GM23338 (cell line): ENCODE results near the gene SMARCD2. TPM values are rescaled to one million over a fixed set of nuclear protein-coding genes. Genes with fewer than 3 reads are reported as not detected.

ENCODE experiments used
- CREB1 ChIP-seq: fragments of 250-450 bp; sonication (Bioruptor Pico); IDR thresholded peaks from 2 replicates; pipeline ENCODE4 v1.5.0; 2020; ENCODE audit warnings: low read depth, mild to moderate bottlenecking, moderate library complexity
- EZH2 ChIP-seq: fragments of 200-600 bp; sonication (generic); IDR thresholded peaks from one replicate; pipeline ENCODE4 v1.8.0; 2017; ENCODE audit warnings: antibody characterized with exemption, mild to moderate bottlenecking, low read depth; ENCODE audit not compliant: unreplicated experiment
- JUNB ChIP-seq: IDR thresholded peaks from one replicate; pipeline ENCODE4 v1.6.1; 2016; ENCODE audit warnings: antibody characterized with exemption; ENCODE audit not compliant: unreplicated experiment
- ZNF114 ChIP-seq: fragments of 250-450 bp; sonication (Bioruptor Pico); IDR thresholded peaks from 2 replicates; pipeline ENCODE4 v1.5.0; 2020; ENCODE audit warnings: mild to moderate bottlenecking, moderate library complexity
- ZNF462 ChIP-seq: fragments of 250-450 bp; sonication (Bioruptor Pico); IDR thresholded peaks from 2 replicates; pipeline ENCODE4 v1.5.0; 2020; ENCODE audit warnings: mild to moderate bottlenecking, moderate library complexity
- polyA plus RNA-seq: library from polyadenylated mRNA; unstranded; fragments of >200 nt; fragmentation: Nextera tagmentation; extraction: Ambion mirVana; gene quantifications from 2 replicates; pipeline ENCODE4 v1.2.1, GENCODE V29; 2016
- small RNA-seq: library from RNA; depleted of rRNA; stranded (forward); fragments of <200 nt; gene quantifications from one replicate; pipeline ENCODE3, GENCODE V24; 2014; ENCODE audit warnings: low replicate concordance
- total RNA-seq: library from RNA; depleted of rRNA; stranded (reverse); fragments of >200 nt; shearing (Covaris generic); gene quantifications from 2 replicates; pipeline ENCODE4 v1.2.3, GENCODE V29; 2014; rRNA removed

SMARCD2 gene
- total and polyA plus RNA-seq, 2 experiments from 2014 or later, result 36.4 to 133 TPM

DNA sequence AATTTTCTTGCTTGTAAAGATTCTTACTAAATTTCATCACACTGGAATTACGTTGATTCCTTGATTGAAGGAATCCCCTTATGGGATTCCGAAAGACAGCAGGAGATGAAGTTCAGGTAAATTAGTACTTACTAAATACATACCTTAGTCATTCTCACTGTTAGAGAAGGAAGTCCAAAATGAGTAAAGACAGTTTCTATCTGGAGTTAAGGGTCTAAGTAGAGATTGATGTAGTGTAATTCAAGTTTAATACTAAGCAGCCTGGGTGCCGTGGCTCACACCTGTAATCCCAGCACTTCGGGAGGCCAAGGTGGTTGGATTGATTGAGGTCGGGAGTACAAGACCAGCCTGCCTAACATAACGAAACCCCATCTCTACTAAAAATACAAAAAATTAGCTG is 59.0 kb downstream of the SMARCD2 start (continued):
- TF ChIP-seq ZNF462 (CRISPR knock-in tag) (no peak), CREB1 (CRISPR knock-in tag) (no peak), JUNB (no peak), ZNF114 (CRISPR knock-in tag) (no peak), EZH2 (no peak)

Small RNAs within 50 kb of the gene (small RNA-seq; reads per million reads assigned to genes)
- gene AC040958.1, result not detected

Other genes starting within 250 kb of the SMARCD2 start
- 10.6 and 15.4 TPM in 2 replicates for gene TACO1, start 241.8 kb downstream of the SMARCD2 start, total RNA-seq
- gene TACO1, start 241.8 kb downstream of the SMARCD2 start, polyA plus RNA-seq, result 19.9 and 21.9 TPM in 2 replicates
- 22.2 and 24.6 TPM in 2 replicates for gene MAP3K3, start 220.3 kb downstream of the SMARCD2 start, total RNA-seq
- 6.1 and 7.3 TPM in 2 replicates for gene MAP3K3, start 220.3 kb downstream of the SMARCD2 start, polyA plus RNA-seq
- 98.8 and 119 TPM in 2 replicates for gene LIMD2, start 142.6 kb downstream of the SMARCD2 start, total RNA-seq
- gene LIMD2, start 142.6 kb downstream of the SMARCD2 start, polyA plus RNA-seq, result 105 and 107 TPM in 2 replicates
- gene STRADA, start 100.9 kb downstream of the SMARCD2 start, total RNA-seq, result 21.2 and 28.8 TPM in 2 replicates
- gene STRADA, start 100.9 kb downstream of the SMARCD2 start, polyA plus RNA-seq, result 17.8 and 18.0 TPM in 2 replicates
- 56.4 and 61.9 TPM in 2 replicates for gene CCDC47, start 69.1 kb downstream of the SMARCD2 start, total RNA-seq
- 31.5 and 38.5 TPM in 2 replicates for gene CCDC47, start 69.1 kb downstream of the SMARCD2 start, polyA plus RNA-seq
- 101 TPM in 2 replicates for gene DDX42, start 68.5 kb downstream of the SMARCD2 start, total RNA-seq
- 50.9 and 57.8 TPM in 2 replicates for gene DDX42, start 68.5 kb downstream of the SMARCD2 start, polyA plus RNA-seq
- 93.1 and 105 TPM in 2 replicates for gene PSMC5, start 15.3 kb downstream of the SMARCD2 start, total RNA-seq
- 186 and 199 TPM in 2 replicates for gene PSMC5, start 15.3 kb downstream of the SMARCD2 start, polyA plus RNA-seq
- gene FTSJ3, start 15.0 kb downstream of the SMARCD2 start, total RNA-seq, result 48.4 and 61.5 TPM in 2 replicates
- 28.1 and 29.2 TPM in 2 replicates for gene FTSJ3, start 15.0 kb downstream of the SMARCD2 start, polyA plus RNA-seq
- not detected in 2 replicates for gene CSH2, start 31.0 kb upstream of the SMARCD2 start, total RNA-seq
- 0.37 and 0.43 TPM in 2 replicates for gene CSH2, start 31.0 kb upstream of the SMARCD2 start, polyA plus RNA-seq
- 0.27 and 0.59 TPM in 2 replicates for gene GH2, start 39.3 kb upstream of the SMARCD2 start, total RNA-seq
- 2.3 TPM in 2 replicates for gene GH2, start 39.3 kb upstream of the SMARCD2 start, polyA plus RNA-seq
- not detected in 2 replicates for gene CSH1, start 53.9 kb upstream of the SMARCD2 start, total RNA-seq
- gene CSH1, start 53.9 kb upstream of the SMARCD2 start, polyA plus RNA-seq, result 0.68 TPM in 1 of 2 replicates, not detected in the other
- gene CSHL1, start 68.6 kb upstream of the SMARCD2 start, total RNA-seq, result not detected in 2 replicates
- gene CSHL1, start 68.6 kb upstream of the SMARCD2 start, polyA plus RNA-seq, result 0.44 TPM in 1 of 2 replicates, not detected in the other
- gene GH1, start 76.2 kb upstream of the SMARCD2 start, total RNA-seq, result not detected in 2 replicates
- 0.57 TPM in 1 of 2 replicates, not detected in the other for gene GH1, start 76.2 kb upstream of the SMARCD2 start, polyA plus RNA-seq
- gene CD79B, start 89.6 kb upstream of the SMARCD2 start, total RNA-seq, result 1.3 and 3.0 TPM in 2 replicates
- gene CD79B, start 89.6 kb upstream of the SMARCD2 start, polyA plus RNA-seq, result 1.5 and 2.5 TPM in 2 replicates
- gene SCN4A, start 130.2 kb upstream of the SMARCD2 start, total RNA-seq, result 7.9 and 8.5 TPM in 2 replicates
- gene SCN4A, start 130.2 kb upstream of the SMARCD2 start, polyA plus RNA-seq, result 2.3 and 2.5 TPM in 2 replicates
- gene PRR29, start 155.7 kb upstream of the SMARCD2 start, total RNA-seq, result 0.74 and 1.3 TPM in 2 replicates
- 0.24 and 0.66 TPM in 2 replicates for gene PRR29, start 155.7 kb upstream of the SMARCD2 start, polyA plus RNA-seq
- 0.31 and 0.58 TPM in 2 replicates for gene ICAM2, start 177.9 kb upstream of the SMARCD2 start, total RNA-seq
- gene ICAM2, start 177.9 kb upstream of the SMARCD2 start, polyA plus RNA-seq, result 0.57 and 0.86 TPM in 2 replicates